Measurements from ENCODE around the gene YRDC.
"Not testable (repeated sequence)": the region's sequence is repeated elsewhere in the genome, so short reads cannot be mapped to it uniquely, and the experiment has no call there.

YRDC gene

GRCh38 chr1:37821481-37821880 lies 13.5 kb upstream of the YRDC start:
- DNase-seq = no peak

DNA sequence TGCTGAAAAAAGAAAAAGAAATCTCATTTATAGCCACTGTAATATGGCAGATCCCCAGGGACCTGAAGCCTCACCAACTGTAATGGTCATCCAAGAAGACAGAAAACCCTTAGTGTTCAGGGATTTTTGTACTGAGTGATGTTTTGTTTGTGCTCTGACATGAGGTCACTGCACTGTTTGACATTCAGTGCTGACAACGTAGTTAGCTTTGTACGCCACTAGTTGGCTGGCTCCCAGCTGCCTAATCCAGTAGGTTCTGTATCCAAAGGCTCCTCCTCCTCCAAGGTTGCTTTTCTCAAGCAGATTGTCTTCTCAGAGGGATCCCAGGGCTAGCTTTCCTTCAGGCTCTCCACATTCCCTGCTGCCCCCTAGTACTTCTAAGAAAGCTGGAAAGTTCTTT lies 9.5 kb upstream of the YRDC start:
- DNase-seq = no peak

GRCh38 chr1:37814252-37814651 lies 6.2 kb upstream of the YRDC start:
- DNase-seq = no peak

- DNase-seq = no peak
Observed at GRCh38 chr1:37813529-37814145, 5.6 kb upstream of the YRDC start.

DNA sequence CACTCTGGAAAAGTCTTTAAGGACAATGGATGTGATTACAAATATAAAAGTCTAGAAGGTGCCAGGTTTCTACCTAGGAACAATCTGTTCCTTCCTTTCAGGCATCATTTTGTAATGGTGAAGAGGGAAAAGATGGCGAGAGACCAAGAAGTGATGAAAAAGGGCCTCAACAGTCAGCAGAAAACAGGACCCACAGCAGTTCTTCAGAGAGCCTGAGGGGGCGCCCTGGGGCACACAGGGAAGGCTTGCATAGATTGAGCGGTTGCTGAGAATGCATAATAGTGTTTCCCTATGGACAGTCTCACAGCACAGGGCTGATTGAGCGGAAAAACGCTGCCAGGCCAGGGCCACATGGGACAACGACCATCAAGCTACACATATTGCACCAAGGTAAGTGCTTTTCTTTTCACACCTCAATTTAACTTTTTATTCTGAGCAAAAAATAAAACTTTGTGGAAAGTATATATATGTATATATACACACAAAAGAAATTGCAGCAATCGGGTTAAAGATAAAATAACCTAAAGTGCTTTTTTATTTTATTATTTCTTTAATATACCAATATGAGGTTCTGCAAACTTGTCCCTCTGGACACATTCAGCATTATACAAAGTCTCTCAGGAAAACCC lies 3.1 kb upstream of the YRDC start:
- peak; percentile 78 for DNase-seq

- no peak for DNase-seq
Observed at GRCh38 chr1:37809942-37810341, 1.9 kb upstream of the YRDC start.

- no peak for DNase-seq
Observed at GRCh38 chr1:37808369-37809319, 636 bp upstream of the YRDC start.

- no peak for DNase-seq
Observed at GRCh38 chr1:37807220-37807554, 821 bp downstream of the YRDC start.

DNA sequence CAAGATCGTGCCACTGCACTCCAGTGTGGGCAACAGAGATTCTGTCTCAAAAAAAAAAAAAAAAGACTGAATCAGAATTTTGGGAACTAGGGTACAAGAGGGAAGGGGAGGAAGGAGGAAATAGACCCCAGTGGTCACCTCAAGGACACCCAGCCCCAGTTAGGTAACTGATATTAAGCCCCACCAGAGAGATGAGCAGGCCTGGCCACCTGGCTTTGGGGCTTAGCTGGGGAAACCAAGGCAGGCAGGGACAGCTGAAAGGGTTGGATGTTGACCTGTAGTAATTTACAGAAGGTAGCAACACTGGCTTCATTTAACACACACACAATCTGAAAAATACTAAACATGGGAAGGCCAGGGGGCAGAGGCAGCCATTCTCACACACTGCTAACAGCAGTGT lies 5.6 kb downstream of the YRDC start:
- DNase-seq = no peak

DNA sequence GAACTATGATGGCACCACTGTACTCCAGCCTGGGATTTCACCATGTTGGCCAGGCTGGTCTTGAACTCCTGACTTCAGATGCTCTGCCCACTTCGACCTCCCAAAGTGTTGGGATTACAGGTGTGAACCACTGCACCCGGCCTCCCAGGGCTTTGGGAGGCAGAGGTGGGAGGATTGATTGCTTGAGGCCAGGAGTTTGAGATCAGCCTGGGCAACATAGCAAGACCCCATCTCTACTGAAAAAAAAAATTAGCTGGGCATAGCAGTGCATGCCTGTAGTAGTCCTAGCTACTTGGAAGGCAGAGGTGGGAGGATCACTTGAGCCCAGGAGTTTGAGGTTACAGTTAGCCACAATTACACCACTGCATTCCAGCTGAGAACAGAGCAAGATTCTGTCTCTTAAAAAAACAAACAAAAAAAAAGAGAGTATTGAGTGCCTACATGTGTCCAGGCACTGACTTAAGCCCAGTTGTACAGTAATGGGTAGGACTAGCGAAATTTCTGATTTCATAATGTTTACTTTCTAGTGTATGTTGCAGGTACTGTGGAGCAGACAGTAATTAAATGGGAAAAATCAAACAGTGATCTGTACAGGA lies 10.2 kb downstream of the YRDC start:
- no peak for DNase-seq

DNA sequence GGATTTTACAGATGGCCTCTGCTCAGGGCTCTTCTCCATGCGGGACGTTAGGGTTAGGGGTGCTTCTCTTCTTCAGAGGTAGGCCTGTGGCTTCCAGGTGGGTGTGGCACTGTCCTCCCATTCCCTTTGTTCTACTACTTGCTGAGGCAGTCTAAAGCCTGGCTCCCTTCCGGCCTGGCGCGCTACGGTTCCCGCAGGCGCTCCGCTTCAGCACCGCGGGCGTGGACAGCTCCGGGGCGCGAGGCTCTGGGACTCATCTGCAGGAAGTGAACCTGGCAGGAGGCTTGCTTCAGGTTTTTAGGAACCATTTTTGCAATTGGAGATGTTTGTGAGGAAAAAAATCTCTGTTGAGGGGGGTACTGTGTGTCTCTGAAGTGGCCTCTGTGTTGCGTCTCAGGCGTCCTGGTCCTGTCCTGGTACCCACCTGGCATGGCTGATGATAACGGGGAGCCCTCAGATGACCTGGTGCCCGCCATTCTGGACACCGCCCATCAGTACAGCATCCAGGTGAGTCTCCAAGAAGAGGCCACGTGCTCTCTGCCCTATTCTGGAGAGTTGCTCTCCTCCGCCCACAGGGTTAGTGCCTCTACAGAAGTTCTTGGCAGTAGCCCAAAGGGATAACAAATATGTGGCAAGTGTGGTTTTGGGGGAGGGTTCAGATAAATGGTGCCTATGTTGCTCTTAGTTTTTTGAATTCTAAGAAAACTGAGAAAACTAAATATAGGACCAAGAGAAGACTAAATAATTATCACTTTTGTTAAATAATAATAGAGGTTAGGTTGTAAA lies 12.5 kb downstream of the YRDC start:
- DNase-seq = peak; percentile 71

DNA sequence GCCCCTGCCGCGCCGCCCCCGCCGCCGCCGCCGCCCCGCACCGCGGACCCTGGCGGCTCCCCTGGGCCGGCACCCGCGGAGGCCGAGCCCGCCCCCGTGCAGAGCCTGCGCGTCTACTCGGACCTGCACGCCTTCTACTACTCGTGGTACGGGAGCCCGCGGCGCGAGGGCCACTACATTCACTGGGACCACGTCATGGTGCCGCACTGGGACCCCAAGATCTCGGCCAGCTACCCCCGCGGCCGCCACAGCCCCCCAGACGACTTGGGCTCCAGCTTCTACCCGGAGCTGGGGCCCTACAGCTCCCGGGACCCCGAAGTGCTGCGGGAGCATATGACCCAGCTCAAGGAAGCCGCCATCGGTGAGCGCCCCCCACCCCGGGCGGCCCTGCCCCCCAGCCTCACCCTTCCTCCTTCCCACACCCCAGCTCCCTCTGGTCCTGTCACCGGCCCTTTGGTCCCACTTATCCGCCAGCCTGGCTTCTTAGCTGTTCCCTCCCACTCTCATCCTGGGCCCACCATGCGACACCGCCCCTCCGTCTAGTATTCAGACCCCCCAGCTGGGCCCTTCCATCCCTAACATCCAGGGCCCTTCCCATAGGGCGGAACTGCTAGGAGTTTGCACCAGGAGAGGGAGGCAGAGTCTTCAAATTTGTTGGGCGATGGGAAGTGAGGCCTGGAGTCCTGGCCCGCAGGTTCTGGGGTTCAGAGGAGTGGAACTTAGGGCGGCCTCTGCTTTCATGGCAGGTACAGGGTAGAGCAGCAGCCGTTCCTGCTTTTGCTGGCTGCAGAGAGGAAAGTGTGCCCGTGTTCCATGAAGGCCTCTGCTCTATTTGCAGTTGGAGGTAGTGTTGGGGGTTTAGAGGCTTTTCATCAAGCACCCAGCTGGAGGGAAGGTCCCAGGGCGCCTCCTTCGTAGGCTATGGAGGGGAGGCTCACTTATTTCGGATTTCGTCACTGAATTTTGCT lies 13.4 kb downstream of the YRDC start:
- no peak for DNase-seq

DNA sequence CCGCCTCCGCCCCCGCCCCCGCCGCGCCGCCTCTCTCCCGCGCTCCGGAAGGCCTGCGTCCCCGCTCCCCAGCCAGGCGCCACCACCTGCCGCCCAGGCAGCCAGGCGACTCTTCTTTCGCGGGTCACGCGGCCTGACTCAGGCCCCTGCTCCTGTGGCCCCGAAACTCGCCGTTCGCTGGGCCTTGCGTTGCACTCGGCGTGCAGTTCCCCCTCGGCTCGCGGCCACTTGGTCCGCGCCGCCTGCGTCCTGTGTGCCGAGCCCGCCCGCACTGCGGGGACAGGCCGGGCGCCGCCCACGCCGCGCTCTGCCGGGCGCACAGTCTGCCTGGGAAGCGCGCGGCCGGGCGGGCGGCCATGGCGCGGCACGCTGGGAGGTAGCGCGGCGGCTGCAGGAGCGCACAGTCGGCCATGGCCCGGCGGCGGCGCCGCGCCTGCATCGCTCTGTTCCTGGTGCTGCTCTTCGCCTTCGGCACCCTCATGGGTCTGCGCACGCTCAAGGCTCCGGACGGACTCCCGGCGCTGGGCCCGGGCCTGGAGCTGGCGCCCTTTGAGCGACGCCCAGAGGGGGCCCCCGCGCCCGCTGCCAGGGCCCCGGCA lies 14.1 kb downstream of the YRDC start, which contains the start of gene MANEAL:
TSS of gene MANEAL (plus strand) at position 75 of the 599 bp plus-strand sequence. CDS start at position 411, 336 bp downstream.
- DNase-seq = peak; percentile 54

DNA sequence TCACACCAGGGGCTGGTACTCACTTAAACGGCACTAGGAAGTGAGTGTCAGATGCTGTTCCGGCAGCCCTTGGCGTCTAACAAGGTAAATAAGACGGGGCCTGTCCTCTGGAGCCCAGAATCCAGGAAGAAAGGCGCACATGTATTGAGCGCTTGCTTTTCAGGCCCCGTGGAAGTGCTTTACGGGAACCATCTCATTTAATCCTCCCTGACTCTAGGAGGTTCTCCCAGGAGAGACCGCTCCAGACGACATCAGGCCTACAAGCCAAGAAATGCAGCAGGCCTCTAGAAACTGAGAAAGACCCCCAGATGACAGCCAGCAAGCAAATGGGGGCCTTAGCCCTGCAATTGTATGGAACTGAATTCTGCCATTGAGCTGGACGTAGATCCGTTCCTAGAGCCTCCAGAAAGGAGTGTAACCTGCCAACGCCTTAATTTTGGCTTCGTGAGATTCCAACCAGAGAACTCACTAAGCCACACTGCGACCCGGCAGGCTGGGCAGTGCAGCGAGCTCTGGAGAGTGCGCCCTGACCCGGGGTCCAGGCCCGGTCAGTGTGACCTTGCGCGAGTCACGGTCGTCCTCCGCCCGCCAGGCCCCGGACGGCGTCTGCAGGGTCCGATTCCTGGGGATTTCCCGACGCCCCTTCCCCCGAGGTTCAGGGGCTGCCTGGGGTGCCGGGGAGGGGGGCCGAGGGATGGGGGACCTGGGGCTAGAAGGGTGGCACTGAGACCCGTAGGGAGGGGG lies 14.9 kb downstream of the YRDC start:
- DNase-seq = no peak

- no peak for DNase-seq
Observed at GRCh38 chr1:37782491-37782890, 25.5 kb downstream of the YRDC start.

GRCh38 chr1:37778654-37779053 lies 29.4 kb downstream of the YRDC start:
- no peak for DNase-seq

DNA sequence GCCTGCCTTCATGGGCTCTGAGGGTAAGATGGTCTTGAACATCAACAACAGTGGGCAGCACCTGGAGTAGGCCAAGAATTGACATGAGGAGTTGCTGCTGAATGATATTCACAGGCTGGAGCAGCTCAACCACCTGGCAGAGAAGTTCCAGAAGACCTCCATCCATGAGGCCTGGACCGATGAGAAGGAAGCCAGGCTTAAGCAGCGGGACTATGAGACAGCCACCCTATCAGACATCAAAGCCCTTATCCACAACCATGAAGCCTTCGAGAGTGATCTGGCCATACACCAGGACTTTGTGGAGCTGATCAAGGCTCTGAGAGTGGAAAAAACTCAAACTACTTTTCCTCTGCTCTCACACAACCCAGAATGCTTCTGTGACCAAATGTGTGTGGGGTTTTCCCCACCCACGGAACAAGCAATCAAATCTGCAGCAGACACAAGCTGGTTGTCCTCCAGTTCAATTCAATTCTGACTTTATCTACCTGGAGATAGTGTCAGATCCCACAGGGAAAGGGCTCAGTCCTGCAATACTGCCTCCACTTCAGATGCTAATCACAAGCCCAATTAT lies 31.0 kb downstream of the YRDC start:
- no peak for DNase-seq

- not testable (repeated sequence) for DNase-seq
Observed at GRCh38 chr1:37771440-37771839, 36.6 kb downstream of the YRDC start.

GRCh38 chr1:37767488-37767887 lies 40.5 kb downstream of the YRDC start:
- no peak for DNase-seq
